Right atrium auricular region (tissue), 2 donors: ENCODE data around the gene QSOX1. TPM values are rescaled to one million over a fixed set of nuclear protein-coding genes. Genes with fewer than 3 reads are reported as not detected.

ENCODE experiments used
- DNase-seq: peaks from one replicate; pipeline ENCODE4 v3.0.0-alpha.2; 2019; ENCODE audit warnings: low spot score
- H3K27ac ChIP-seq, 2 donors: fragments of 200-600 bp; sonication (generic); 1 replicate in 1 of 2; 2 replicates in 1 of 2; pipeline ENCODE4 v1.5.1; 2016 to 2019
- H3K27me3 ChIP-seq, 2 donors: fragments of 200-600 bp; sonication (generic); one replicate each; pipeline versions ENCODE4 v1.5.1 to v1.6.0; 2017 to 2019
- H3K36me3 ChIP-seq: fragments of 200-600 bp; sonication (generic); one replicate; pipeline ENCODE4 v1.5.1; 2016
- H3K4me1 ChIP-seq, 2 donors: fragments of 200-600 bp; sonication (generic); one replicate each; pipeline versions ENCODE4 v1.5.1 to v1.6.0; 2017 to 2019
- H3K4me3 ChIP-seq, 2 donors: fragments of 200-600 bp; sonication (generic); 1 replicate in 1 of 2; 2 replicates in 1 of 2; pipeline ENCODE4 v1.5.1; 2017 to 2019; ENCODE audit warnings: mild to moderate bottlenecking in 1 of 2, moderate library complexity in 1 of 2
- H3K9me3 ChIP-seq, 2 donors: fragments of 200-600 bp; sonication (generic); one replicate each; pipeline ENCODE4 v1.5.1; 2019
- total RNA-seq, 2 donors: library from RNA; depleted of rRNA; stranded (reverse); fragments of >200 nt; gene quantifications; one replicate each; pipeline ENCODE4 v1.1.0, GENCODE V29; 2016
- TF ChIP-seq, protein P1 (sequence below), 2 donors: fragments of 200-600 bp; sonication (generic); IDR thresholded peaks; one replicate each; pipeline ENCODE4 v1.5.1; 2019; ENCODE audit warnings: antibody characterized with exemption in 2 of 2

QSOX1 gene
- total RNA-seq, 2 donors from 2014 or later: 199 to 332 TPM

DNA sequence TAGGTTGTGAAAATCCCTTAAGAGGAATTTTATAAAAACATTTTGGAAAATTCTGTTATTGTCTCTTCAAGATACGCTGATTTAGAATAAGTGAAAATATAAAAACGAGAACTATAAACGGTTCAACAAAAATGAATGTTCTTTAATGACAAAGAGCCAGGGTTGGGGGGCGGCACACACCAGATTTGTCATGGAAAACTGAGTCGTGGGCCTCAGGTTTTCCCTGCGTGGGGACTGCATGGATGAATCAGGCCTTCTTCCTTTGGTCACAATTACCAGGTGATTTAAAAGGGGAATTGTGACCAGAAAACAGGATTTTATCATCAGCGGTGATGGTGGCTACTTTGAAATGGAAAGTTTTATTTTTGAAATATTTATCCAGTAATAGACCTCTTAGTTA is 84.0 kb downstream of the QSOX1 start:
- no peak for DNase-seq
- TF ChIP-seq, protein P1, sequence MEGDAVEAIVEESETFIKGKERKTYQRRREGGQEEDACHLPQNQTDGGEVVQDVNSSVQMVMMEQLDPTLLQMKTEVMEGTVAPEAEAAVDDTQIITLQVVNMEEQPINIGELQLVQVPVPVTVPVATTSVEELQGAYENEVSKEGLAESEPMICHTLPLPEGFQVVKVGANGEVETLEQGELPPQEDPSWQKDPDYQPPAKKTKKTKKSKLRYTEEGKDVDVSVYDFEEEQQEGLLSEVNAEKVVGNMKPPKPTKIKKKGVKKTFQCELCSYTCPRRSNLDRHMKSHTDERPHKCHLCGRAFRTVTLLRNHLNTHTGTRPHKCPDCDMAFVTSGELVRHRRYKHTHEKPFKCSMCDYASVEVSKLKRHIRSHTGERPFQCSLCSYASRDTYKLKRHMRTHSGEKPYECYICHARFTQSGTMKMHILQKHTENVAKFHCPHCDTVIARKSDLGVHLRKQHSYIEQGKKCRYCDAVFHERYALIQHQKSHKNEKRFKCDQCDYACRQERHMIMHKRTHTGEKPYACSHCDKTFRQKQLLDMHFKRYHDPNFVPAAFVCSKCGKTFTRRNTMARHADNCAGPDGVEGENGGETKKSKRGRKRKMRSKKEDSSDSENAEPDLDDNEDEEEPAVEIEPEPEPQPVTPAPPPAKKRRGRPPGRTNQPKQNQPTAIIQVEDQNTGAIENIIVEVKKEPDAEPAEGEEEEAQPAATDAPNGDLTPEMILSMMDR (IDR thresholded peaks at IDR 0.05): no peak
- no peaks in the 10 kb centered on the region for H3K9me3 ChIP-seq
- no peaks in the 10 kb centered on the region for H3K36me3 ChIP-seq
- peaks cover 63 to 69% of the 10 kb centered on the region in 2 donors for H3K27me3 ChIP-seq
- H3K27ac ChIP-seq: no peak overlapping the region
- no peak overlapping the region for H3K4me3 ChIP-seq
- H3K4me1 ChIP-seq: peaks cover 0 to 25% of the 10 kb centered on the region in 2 donors

DNA sequence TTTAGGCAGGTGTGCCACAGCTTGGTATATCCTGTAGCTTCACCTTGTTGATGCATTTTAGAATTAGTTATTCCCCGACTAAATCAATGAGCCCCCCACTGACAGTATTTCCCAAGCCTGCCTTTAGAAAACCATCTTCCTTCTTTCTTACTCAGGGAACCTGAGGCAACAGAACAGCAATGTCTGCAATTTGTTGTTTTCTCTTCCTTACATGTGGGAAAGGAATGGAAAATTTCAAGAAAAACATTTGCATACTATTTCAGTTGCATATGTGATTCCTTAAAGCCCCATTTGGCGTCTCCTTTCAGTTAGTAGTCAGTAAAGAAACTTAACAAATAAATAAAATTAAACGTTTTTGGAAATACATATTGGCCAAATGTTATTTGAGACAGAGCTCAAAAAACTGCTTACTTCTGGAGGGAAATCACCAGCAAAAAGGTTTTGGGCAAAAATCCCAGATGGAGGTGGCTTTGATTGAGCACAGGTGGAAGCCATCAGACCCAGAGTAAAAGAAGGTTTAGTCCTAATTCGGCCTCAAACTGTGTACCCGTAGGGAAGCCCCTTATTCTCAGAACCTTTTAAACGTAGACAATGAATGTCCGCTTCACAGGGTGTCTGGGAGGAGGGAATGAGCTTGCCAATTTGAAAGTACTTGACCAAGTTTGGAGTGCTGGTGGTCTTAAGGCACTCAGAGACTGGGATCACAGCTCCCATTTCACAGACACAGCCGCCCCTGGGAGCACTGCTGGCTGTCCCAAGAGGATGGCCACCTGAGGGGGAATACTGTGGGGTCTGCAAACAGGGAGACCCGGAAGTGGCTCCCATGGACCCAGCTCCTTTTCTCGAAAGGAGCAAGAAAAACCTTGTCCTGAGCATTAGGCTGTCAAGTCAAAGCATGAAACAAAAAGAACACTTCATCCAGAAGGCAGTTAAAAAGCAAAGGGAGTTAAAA is 84.8 kb downstream of the QSOX1 start:
- peaks cover 57 to 65% of the 10 kb centered on the region in 2 donors for H3K27me3 ChIP-seq
- no peak overlapping the region for H3K27ac ChIP-seq
- H3K4me3 ChIP-seq: no peak overlapping the region

DNA sequence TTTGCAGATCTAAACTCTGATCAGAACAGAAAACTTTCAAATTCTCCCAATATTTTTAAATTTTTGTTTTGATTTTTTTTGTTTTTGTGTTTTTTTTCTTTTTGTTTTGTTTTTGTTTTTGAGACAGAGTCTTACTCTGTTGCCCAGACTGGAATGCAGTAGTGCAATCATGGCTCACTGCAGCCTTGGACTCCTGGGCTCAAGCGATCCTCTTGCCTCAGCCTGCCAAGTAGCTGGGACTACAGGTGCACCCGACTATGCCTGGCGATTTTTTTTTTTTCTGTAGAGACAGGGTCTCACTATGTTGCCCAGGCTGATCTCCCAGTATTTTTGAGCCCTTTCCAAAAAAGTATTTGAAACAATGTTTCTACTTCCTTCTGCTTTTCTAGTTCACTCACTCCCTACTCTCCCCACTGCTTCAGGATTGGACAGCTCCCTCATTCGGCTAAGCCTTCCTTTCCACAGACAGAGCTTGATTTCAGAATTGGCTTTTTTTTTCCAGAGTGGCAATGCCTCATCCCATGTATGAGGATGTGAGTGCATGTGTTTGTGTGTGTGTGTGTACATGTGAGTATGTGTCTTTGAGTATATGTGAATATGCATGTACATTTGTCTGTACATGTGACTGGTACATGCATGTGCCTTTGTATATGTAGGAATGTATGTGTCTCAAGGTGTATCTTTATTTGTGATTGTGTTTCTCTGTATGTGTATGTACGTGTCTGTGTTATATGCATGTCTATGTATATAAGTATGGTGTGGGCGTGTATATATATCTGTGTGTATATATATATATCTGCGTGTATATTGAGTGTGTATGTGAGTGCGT is 87.3 kb downstream of the QSOX1 start:
- no peaks in the 10 kb centered on the region for H3K36me3 ChIP-seq
- no peaks in the 10 kb centered on the region for H3K4me1 ChIP-seq
- DNase-seq: no peak
- TF ChIP-seq, protein P1 (IDR thresholded peaks at IDR 0.05): no peak
- H3K27me3 ChIP-seq: peaks cover 32 to 40% of the 10 kb centered on the region in 2 donors
- H3K9me3 ChIP-seq: no peaks in the 10 kb centered on the region
- no peak overlapping the region for H3K4me3 ChIP-seq
- no peak overlapping the region for H3K27ac ChIP-seq

More for the DNA sequence above, 84.8 kb downstream of the QSOX1 start:
- Histone ChIP-seq H3K9me3 (no peaks in the 10 kb centered on the region), H3K4me1 (peaks cover 0 to 20% of the 10 kb centered on the region in 2 donors), H3K36me3 (no peaks in the 10 kb centered on the region)
- DNase-seq: no peak
- TF ChIP-seq, protein P1 (IDR thresholded peaks at IDR 0.05): no peak

DNA sequence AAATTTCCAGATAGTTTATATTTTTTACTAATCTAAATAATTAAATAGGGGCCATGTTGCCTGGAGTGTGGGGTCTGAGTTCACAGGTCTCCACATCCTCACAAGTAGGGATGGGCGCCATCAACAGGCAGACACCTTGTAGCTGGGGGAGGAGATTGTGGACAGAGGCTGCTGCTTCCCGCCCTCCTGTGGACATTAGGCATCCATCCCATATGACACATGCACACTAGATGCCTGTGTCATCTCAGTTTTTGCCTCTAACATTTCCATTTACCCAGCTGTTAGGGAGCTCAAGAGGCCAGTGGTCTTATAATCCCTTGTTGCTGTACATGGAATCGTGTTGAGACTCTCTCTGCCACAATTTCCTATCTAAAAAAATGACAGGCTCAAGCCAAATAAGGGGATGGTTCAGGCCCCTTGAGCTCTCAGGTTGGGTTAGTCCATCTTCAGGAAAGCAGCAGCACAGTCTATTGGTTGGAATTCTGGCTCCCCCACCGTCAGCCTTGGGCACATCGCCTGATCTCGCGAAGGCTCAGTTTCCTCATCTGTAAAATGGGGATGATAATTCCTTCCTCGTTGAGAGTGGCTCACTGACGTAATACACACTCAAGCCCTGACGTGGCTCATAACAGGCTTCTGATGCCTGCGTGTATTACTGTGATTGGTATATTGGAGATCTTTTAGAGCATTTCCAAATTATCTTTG is 89.0 kb downstream of the QSOX1 start:
- no peaks in the 10 kb centered on the region for H3K4me1 ChIP-seq
- no peak for DNase-seq
- peaks cover 14 to 23% of the 10 kb centered on the region in 2 donors for H3K27me3 ChIP-seq
- H3K36me3 ChIP-seq: no peaks in the 10 kb centered on the region
- H3K4me3 ChIP-seq: no peak overlapping the region
- TF ChIP-seq, protein P1 (IDR thresholded peaks at IDR 0.05): no peak
- H3K9me3 ChIP-seq: no peaks in the 10 kb centered on the region
- H3K27ac ChIP-seq: no peak overlapping the region

DNA sequence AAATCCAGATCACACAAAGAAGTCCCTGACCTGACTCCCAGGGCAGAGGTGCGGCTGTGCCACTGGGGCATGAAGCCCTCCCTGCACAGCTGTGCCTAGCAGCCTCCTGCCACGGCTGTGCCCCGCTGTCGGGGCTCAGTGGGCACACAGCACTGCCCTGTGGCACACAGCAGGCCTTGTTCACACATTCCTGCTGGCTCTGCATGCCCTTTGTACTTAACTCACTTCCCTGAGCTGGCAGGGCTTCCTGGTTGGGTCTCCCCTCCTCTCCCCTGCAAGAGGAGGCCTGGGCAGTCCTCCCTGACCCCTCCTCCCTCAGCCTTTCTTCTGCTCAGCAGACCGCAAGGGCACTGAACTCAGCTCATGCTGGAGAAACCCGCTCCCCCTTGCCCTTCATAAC is 90.2 kb downstream of the QSOX1 start:
- no peak for DNase-seq
- Histone ChIP-seq H3K27ac (no peak overlapping the region), H3K36me3 (no peaks in the 10 kb centered on the region), H3K4me1 (no peaks in the 10 kb centered on the region), H3K27me3 (peaks cover 10 to 14% of the 10 kb centered on the region in 2 donors), H3K9me3 (no peaks in the 10 kb centered on the region), H3K4me3 (no peak overlapping the region)
- TF ChIP-seq, protein P1 (IDR thresholded peaks at IDR 0.05): no peak
